Keratinocyte (primary cell): ENCODE data around the gene ARHGEF16. TPM values are rescaled to one million over a fixed set of nuclear protein-coding genes. Genes with fewer than 3 reads are reported as not detected.

ENCODE experiments used
- DNase-seq: peaks from one replicate; pipeline ENCODE4 v3.0.0-alpha.2; 2011; ENCODE audit warnings: low read depth, missing footprints, low spot score
- FAIRE-seq: peaks from 2 replicates; lab custom pipeline; 2011; peaks lifted over from hg19 to GRCh38; lab: Jason Lieb, UNC
- H2AFZ ChIP-seq: 2 replicates; pipeline ENCODE4 v1.6.0; 2012; ENCODE audit warnings: low read length, control low read depth, inconsistent platforms; ENCODE audit not compliant: control insufficient read depth
- H3K27ac ChIP-seq: 2 replicates; pipeline ENCODE4 v1.5.1; 2011; ENCODE audit warnings: low read length; ENCODE audit not compliant: control insufficient read depth, insufficient read depth
- H3K27me3 ChIP-seq: 3 replicates; pipeline ENCODE4 v1.6.0; 2011; ENCODE audit warnings: low read length; ENCODE audit not compliant: control insufficient read depth, insufficient read depth; ENCODE audit errors: extremely low read depth
- H3K36me3 ChIP-seq, 2 experiments: 2 replicates in 1 of 2; 3 replicates in 1 of 2; pipeline ENCODE4 v1.5.1; 2011; ENCODE audit warnings: low read length in 2 of 2, mild to moderate bottlenecking in 1 of 2; ENCODE audit not compliant: control insufficient read depth in 2 of 2, insufficient read depth in 2 of 2; ENCODE audit errors: extremely low read depth in 1 of 2
- H3K4me1 ChIP-seq: 3 replicates; pipeline ENCODE4 v1.5.1; 2011; ENCODE audit warnings: low read length; ENCODE audit not compliant: control insufficient read depth, insufficient read depth; ENCODE audit errors: extremely low read depth
- H3K4me2 ChIP-seq: 3 replicates; pipeline ENCODE4 v1.6.0; 2011; ENCODE audit warnings: low read depth, low read length; ENCODE audit not compliant: control insufficient read depth, insufficient read depth; ENCODE audit errors: extremely low read depth
- H3K4me3 ChIP-seq, 3 experiments: fragments of 200-600 bp in 1 of 3; sonication (generic) in 1 of 3; 2 replicates in 2 of 3; 3 replicates in 1 of 3; pipeline ENCODE4 v1.5.1; 2011 to 2016; ENCODE audit warnings: low read length in 3 of 3, mild to moderate bottlenecking in 3 of 3, control low read depth in 2 of 3, inconsistent platforms in 1 of 3, low read depth in 1 of 3, mixed read lengths in 1 of 3, mixed run types in 1 of 3, moderate library complexity in 1 of 3; ENCODE audit not compliant: control insufficient read depth in 2 of 3, insufficient read depth in 2 of 3; ENCODE audit errors: extremely low read depth in 1 of 3
- H3K79me2 ChIP-seq: 2 replicates; pipeline ENCODE4 v1.6.0; 2012; ENCODE audit warnings: low read length; ENCODE audit not compliant: control insufficient read depth, insufficient read depth
- H3K9ac ChIP-seq: 3 replicates; pipeline ENCODE4 v1.6.0; 2011; ENCODE audit warnings: low read length; ENCODE audit not compliant: control insufficient read depth, insufficient read depth; ENCODE audit errors: extremely low read depth
- H3K9me1 ChIP-seq: 3 replicates; pipeline ENCODE4 v1.6.0; 2011; ENCODE audit warnings: low read length; ENCODE audit not compliant: control insufficient read depth, insufficient read depth; ENCODE audit errors: extremely low read depth
- H3K9me3 ChIP-seq: 2 replicates; pipeline ENCODE4 v1.5.1; 2012; ENCODE audit warnings: low read depth, low read length; ENCODE audit not compliant: control insufficient read depth
- H4K20me1 ChIP-seq: 3 replicates; pipeline ENCODE4 v1.6.0; 2011; ENCODE audit warnings: low read length; ENCODE audit not compliant: control insufficient read depth, insufficient read depth; ENCODE audit errors: extremely low read depth
- EZH2 ChIP-seq: IDR thresholded peaks from one replicate; pipeline ENCODE4 v1.6.1; 2012; ENCODE audit warnings: inconsistent platforms, mild to moderate bottlenecking, low read length, moderate library complexity
- dilution Hi-C: fragments of 300-500 bp; cut with MboI; formaldehyde crosslinking; loops from one replicate; pipeline ENCODE4 v1.7.0; 2020; ENCODE audit warnings: low sequenced_read_pairs; ENCODE audit not compliant: extremely low pct_ligation_motif_present
- polyA plus RNA-seq, 5 experiments: library from polyadenylated mRNA; depleted of rRNA in 3 of 5; stranded (reverse) in 3 of 5; stranded (forward) in 1 of 5; unstranded in 1 of 5; fragments of >200 nt; gene quantifications; 1 replicate in 1 of 5; 2 replicates in 3 of 5; 3 replicates in 1 of 5; pipeline versions ENCODE4 v1.2.1 to v1.2.3, GENCODE V29; 2011 to 2012; ENCODE audit warnings: missing spikeins in 2 of 5, low read depth in 1 of 5, low replicate concordance in 1 of 5
- TF ChIP-seq, protein P1 (sequence below), 3 experiments: IDR thresholded peaks in 1 of 3; conservative IDR thresholded peaks in 1 of 3; optimal IDR thresholded peaks in 1 of 3; 2 replicates in 2 of 3; 3 replicates in 1 of 3; pipeline versions ENCODE3 to v1.5.1; 2011; ENCODE audit warnings: low read length in 3 of 3, mild to moderate bottlenecking in 3 of 3, moderate library complexity in 2 of 3, control low read depth in 1 of 3, inconsistent platforms in 1 of 3; ENCODE audit not compliant: insufficient read depth in 2 of 3; ENCODE audit errors: extremely low read depth in 1 of 3

The ARHGEF16 gene
- polyA plus RNA-seq, 1 donor (not counting 4 experiments of a cell fraction or from before 2014, with no cell fraction given) = 6.2 TPM

GRCh38 chr1:3418600-3418999 lies 35.9 kb upstream of the ARHGEF16 start:
- Histone ChIP-seq H3K4me3 (no peak overlapping the region), H3K36me3 (no peaks in the 10 kb centered on the region), H2AFZ (no peak overlapping the region), H3K27ac (no peak overlapping the region), H3K4me1 (peaks cover 2% of the 10 kb centered on the region), H3K9me3 (peaks cover 4% of the 10 kb centered on the region), H3K9ac (no peak overlapping the region), H4K20me1 (no peaks in the 10 kb centered on the region), H3K79me2 (no peaks in the 10 kb centered on the region), H3K9me1 (no peaks in the 10 kb centered on the region), H3K4me2 (no peak overlapping the region), H3K27me3 (peaks cover 16% of the 10 kb centered on the region)
- DNase-seq (no peak), FAIRE-seq (no peak)
- no peak for TF ChIP-seq EZH2
- TF ChIP-seq, protein P1, sequence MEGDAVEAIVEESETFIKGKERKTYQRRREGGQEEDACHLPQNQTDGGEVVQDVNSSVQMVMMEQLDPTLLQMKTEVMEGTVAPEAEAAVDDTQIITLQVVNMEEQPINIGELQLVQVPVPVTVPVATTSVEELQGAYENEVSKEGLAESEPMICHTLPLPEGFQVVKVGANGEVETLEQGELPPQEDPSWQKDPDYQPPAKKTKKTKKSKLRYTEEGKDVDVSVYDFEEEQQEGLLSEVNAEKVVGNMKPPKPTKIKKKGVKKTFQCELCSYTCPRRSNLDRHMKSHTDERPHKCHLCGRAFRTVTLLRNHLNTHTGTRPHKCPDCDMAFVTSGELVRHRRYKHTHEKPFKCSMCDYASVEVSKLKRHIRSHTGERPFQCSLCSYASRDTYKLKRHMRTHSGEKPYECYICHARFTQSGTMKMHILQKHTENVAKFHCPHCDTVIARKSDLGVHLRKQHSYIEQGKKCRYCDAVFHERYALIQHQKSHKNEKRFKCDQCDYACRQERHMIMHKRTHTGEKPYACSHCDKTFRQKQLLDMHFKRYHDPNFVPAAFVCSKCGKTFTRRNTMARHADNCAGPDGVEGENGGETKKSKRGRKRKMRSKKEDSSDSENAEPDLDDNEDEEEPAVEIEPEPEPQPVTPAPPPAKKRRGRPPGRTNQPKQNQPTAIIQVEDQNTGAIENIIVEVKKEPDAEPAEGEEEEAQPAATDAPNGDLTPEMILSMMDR (optimal IDR thresholded peaks at IDR 0.05 in 1 of 3, IDR thresholded peaks at IDR 0.05 in 1 of 3, conservative IDR thresholded peaks at IDR 0.05 in 1 of 3; ENCODE audit: extremely low read depth in 1 of 3, insufficient read depth in 2 of 3, low read length in 3 of 3) = no peak
- dilution Hi-C loops = loop anchor here (25.0 kb wide), 1 partner anchor 1006 kb away; the partner anchor contains the start of gene PEX10

- DNase-seq (no peak), FAIRE-seq (no peak)
- Histone ChIP-seq H4K20me1 (no peaks in the 10 kb centered on the region), H3K27me3 (peaks cover 16% of the 10 kb centered on the region), H3K9ac (no peak overlapping the region), H3K4me1 (peaks cover 2% of the 10 kb centered on the region), H2AFZ (no peak overlapping the region), H3K79me2 (no peaks in the 10 kb centered on the region), H3K9me1 (no peaks in the 10 kb centered on the region), H3K9me3 (peaks cover 4% of the 10 kb centered on the region), H3K27ac (no peak overlapping the region), H3K36me3 (no peaks in the 10 kb centered on the region), H3K4me2 (no peak overlapping the region), H3K4me3 (no peak overlapping the region)
- dilution Hi-C loops = loop anchor here (25.0 kb wide), 1 partner anchor 1007 kb away; the partner anchor contains the start of gene PEX10
- TF ChIP-seq EZH2 = no peak
- TF ChIP-seq, protein P1 (optimal IDR thresholded peaks at IDR 0.05 in 1 of 3, IDR thresholded peaks at IDR 0.05 in 1 of 3, conservative IDR thresholded peaks at IDR 0.05 in 1 of 3; ENCODE audit: extremely low read depth in 1 of 3, insufficient read depth in 2 of 3, low read length in 3 of 3) = no peak
Measured at GRCh38 chr1:3419415-3420204, 34.9 kb upstream of the ARHGEF16 start.
